ENCODE results near the gene DCX.

The DCX gene

GRCh38 chrX:111411983-111412382, at the start of gene DCX:
Gene DCX (minus strand): TSS chrX:111412192. CDS start chrX:111410398, 1,794 bp downstream.
- DNase-seq (ENCODE audit: low spot score): no peak

DNA sequence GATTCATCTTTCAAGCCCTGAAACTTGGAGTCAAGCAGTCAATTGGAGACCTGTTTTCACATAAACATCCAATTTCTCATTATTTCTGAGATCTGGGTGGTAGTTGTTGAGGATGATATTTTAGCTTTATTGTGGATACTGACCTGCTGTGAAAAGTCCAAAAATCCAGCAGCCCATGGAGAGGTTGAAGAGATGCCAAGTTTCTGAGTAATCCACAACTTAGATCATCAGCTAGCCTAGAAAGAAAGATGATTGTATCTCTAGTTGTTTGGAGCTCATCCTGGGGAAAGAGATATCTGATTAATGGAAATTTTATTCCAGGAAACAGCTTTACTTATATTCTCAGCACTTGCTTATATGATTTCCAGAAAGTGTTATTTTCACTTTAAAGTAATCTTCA, 48.6 kb upstream of the DCX start:
- DNase-seq (ENCODE audit: low spot score): no peak

DNA sequence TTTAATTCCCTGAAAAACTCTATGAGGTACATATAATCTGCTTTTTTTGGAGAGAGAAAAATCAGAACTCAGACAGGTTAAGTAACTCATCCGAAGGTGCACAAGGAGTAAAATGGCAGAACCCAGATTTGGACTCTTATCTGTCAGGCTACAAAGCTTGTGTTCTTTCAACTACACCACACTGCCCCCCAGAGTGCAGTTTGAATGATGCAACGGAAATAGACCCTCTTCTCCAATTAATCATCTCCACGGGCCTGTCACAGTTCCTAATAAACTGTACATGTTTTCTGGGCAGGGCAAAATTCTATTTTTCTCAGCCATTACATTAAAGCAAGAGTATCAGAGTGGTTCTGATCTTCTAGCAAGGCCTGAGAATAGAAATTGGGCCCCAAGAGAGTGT, 35.3 kb upstream of the DCX start:
- DNase-seq (ENCODE audit: low spot score): no peak

DNA sequence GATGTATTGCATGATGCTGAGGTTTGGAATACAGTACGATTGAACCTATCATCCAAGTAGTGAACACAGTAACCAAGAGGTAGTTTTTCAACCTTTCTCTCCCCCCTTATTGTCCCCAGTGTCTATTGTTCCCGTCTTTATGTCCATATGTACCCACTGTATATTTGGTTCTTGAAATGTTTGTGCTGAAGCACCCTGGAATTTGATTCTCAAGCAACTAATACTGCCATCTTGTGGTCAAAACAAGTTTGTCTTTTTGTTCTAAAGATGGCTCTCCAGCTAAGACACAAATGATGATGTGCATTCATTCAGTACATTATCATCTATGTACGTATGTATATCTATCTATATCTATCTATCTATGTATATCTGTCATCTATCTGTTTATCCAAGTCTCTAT, 33.5 kb upstream of the DCX start:
- peak; percentile 16 for DNase-seq (ENCODE audit: low spot score)

GRCh38 chrX:111444881-111445280, 32.9 kb upstream of the DCX start:
- DNase-seq (ENCODE audit: low spot score): no peak

DNA sequence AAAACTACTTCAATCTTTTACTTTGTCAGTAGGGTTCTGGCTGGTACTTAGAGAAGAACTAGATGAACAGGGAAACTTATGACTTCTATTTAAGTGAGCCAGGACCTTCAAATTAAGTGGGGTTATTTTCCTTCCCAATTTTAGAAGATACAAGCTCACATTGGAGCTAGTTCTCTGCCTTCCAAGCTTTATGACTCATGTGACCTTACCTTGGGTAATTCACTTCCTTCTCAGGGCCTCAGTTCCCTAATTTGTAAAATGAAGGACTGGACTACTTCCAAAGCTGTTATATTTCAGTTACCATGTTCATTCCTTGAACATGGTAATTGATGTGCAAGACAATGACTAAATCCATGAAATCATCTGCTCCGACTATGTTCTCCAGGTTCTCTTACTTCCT, 32.0 kb upstream of the DCX start:
- DNase-seq (ENCODE audit: low spot score): no peak

DNA sequence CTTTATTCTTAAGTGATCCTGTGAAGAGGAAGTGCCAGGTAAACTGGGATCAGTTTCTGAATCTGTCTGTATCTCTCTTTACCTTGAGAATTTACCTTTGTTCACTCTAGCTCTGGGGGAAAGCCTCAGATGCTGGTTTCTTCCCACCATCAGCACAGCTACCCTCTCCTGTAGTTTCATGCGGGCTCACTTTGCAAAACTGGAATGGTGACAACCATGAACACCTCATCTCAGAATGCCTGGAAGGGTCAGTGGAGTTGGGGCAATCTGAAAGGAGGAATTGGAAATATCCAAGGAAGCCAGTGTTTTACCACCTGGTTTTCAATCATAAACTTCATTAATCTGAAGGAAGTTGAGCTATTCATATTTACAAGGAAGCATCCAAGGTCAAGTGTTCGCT, 30.8 kb upstream of the DCX start:
- no peak for DNase-seq (ENCODE audit: low spot score)

DNA sequence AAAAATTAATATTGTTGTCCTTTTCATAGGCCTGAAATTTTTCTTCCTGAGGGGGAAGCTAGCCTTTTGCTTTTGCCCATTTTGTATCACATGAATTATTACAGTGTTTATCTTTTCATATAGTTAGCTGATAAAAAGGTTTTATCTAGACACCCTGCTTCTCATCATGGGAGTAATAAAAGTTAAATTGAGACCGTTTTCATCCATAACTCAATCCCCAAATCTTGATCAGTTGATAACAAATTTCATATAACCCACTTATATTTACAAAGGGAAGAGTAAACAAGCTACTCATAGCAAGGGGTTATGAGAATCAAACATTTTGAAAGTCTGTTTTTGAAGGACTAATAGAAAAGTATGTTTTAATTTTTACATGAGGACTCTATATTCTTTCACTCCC, 23.5 kb upstream of the DCX start:
- no peak for DNase-seq (ENCODE audit: low spot score)

DNA sequence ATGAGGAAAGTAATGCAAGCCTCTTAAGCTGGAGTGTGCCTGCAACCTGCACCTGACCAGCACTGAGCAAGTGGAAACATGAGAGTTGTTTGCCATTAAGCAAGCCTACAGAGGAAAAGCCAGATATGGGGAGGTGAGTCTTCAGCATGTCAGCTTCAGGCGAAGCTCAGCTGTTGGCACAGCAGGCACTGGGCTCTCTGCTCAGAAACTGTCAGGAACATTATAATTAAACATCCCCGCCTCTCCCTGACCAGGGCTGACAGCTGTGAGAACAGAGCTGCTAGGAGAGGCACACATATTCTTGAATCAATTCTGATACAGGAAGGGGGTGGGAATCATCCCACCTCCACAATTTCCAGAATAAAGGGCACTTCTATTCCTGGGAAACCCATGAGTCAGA, 19.0 kb upstream of the DCX start:
- no peak for DNase-seq (ENCODE audit: low spot score)

DNA sequence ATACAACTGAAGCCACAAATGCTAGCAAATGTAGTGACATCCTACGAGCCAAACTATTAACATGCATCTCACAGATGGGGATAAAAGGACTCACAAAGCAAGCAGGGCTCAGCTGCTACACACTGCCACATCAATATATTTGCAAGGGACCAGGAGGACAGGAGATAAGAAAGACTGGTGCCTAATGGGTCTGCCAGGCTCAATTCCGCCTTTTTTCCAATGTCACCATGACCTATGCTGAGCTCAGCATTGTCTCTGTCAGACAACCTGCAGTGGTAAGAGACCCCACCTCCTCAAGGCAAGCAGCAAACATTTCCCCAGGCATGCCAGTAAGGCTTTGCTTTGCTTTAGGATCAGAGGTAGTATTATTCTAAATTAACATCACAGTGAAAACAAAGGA, 435 bp downstream of the DCX start:
- no peak for DNase-seq (ENCODE audit: low spot score)

GRCh38 chrX:111410590-111411078, 1.4 kb downstream of the DCX start:
- DNase-seq (ENCODE audit: low spot score): no peak

DNA sequence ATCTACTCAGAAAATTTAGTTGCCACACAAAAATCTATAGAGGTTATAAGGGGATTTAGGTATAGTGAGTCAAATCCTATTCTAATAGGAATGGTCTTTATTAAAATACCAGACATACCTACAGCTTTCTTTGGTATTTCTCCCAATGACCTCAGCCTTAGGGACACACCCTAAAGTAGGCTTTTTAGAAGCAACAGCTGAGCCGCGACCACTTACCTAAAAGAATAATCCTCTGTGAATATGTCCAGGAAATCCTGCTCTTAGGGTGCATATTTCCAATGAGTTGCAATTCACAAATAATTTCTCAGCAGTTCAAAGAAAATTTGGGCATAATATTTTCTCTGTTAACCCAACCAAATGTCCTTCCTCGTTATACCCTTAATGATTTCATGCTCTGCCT, 2.7 kb downstream of the DCX start:
- DNase-seq (ENCODE audit: low spot score): no peak

GRCh38 chrX:111407948-111408347, 4.0 kb downstream of the DCX start:
- DNase-seq (ENCODE audit: low spot score): no peak

GRCh38 chrX:111402344-111402743, 9.6 kb downstream of the DCX start:
- no peak for DNase-seq (ENCODE audit: low spot score)

DNA sequence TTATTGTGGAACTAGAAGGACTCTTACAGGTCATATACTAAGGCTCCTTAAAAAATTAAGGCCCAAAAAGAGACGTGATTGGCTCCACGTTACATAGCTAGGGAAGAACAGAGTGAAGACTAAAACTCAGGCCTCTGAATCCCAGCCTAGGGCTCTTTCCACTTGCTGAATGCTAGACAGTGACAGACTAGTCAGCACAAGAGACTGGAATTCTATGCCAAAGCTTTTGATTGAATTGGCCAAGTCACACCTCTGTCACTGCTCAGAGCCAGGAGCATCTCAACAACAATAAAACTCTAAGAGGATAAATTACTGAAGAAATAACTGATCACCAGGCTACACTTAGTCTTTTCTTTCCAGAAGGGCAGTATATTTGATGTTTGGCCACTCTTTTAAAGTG, 16.8 kb downstream of the DCX start:
- no peak for DNase-seq (ENCODE audit: low spot score)

DNA sequence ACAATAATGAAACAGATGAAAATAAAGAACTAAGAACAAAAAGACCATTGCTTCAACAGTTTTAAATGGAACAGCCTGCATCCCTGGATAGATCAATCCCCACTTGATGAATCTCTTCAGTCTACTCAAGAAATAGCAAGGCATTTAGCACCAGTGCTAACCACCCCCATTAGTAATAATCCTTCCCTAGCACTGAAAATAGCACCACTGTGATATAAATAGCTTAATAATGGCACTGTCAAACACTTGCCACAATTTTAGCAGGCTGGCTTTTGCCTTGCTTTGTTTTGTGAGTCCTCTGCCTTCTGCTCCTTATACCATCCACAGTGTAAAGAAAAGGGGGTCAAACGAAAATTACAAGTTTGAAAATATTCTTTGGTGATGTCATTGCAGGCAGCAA, 17.4 kb downstream of the DCX start:
- no peak for DNase-seq (ENCODE audit: low spot score)

- DNase-seq (ENCODE audit: low spot score): no peak
Measured at GRCh38 chrX:111387470-111388070, 24.4 kb downstream of the DCX start.

DNA sequence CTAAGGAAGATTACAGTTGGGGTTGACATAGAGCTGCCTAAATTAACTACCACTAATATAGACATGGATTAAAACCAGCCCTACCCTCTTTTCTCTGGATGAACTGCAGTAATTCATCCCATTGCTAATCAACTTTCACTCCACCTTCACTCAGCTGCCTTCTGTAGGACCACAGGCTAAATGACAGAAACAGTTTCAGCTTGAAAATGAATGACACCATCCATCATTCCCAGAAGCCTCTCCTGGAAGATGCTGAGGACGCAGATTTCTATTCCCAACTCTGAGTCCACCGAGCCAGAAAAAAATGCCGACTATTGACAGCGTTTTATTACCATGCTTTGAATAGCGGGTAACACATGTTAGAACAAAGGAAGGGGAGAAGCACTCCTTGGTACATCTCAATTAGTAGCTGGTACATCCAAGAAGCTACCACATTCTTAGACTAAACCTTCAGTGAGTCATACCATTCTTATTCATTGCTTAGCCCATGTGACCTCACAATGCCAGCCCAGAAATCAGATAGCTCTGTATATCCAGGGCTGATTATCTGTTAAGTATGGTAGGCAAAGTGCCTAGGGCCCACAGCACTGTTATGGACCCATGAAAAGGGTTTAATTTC, 25.3 kb downstream of the DCX start:
- DNase-seq (ENCODE audit: low spot score): no peak

- no peak for DNase-seq (ENCODE audit: low spot score)
Measured at GRCh38 chrX:111386077-111386476, 25.9 kb downstream of the DCX start.

DNA sequence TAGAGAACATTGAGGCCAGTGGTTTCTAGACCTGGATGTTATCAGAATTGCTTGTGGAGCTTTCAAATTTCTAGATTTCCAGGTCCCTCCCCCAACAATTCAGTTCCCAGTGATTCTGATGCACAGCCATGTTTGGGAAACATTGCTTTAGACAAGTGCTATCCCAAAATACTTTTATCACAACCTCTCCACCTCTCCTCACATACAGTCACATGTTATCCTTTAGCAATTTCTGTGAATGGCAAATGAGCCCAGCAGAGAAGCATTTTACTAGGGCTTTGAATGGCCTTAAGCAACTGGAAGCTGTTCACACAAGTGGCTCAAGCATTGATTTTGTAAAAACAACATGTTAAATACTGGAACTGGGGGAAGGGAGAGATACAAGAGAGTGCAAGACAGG, 29.7 kb downstream of the DCX start:
- DNase-seq (ENCODE audit: low spot score): no peak

- no peak for DNase-seq (ENCODE audit: low spot score)
Measured at GRCh38 chrX:111376897-111377578, 35.0 kb downstream of the DCX start.

DNA sequence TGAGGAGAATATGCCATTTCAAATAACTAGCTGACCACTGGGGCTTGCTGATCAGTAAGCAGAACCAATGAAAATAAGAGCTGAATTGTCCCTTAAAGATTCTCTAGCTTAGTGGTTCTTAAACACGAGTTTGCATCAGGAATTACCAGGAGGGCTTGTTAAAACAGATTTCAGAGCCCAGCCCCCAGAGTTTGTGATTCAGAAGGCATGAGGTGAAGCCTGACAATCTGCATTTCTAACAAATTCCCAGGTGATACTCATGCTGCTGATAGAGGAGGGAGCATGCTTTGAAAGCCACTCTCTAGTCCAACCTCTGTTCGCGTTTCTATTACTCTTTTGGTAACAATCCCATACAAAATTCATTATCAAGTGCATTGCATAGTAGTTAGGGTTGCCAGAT, 35.5 kb downstream of the DCX start:
- DNase-seq (ENCODE audit: low spot score): no peak

GRCh38 chrX:111375747-111376146, 36.2 kb downstream of the DCX start:
- DNase-seq (ENCODE audit: low spot score): no peak

- DNase-seq (ENCODE audit: low spot score): no peak
Measured at GRCh38 chrX:111372086-111372485, 39.9 kb downstream of the DCX start.

Measured in CD4-positive, alpha-beta T cell treated with Interleukin-15 for 4 hours (primary cell).